ENCODE data around the gene TRIM36.

The TRIM36 gene

DNA sequence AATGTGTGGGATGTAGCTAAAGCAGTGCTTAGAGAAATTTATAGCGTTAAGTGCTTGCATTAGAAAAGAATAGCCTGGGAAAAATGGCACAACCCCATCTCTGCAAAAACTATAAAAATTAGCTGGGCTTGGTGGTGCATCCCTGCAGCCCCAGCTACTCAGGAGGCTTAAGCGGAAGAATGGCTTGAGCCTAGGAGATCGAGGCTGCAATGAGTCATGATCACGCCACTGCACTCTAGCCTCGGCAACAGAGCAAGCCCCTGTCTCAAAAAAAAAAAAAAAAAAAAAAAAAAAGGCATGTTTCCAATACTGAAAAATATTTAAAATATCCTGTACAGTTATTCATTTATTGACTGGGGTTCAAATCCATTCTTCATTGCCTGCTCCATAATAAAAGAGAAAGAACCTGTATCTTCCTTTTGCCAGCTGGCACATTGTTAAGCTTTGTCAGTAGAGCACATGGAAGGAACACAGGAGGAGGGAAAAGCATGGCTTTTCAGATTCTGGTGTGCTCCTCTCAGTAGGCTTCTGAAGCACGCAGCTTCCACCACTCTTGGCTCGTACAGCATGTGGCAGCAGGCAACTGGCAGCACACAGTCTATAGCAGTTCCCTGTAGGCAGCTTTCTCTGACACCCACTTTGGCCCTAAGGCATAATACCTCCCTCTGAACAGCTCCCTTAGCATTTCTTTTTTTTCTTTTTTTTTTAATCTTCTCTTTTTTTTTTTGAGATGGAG lies 73.5 kb downstream of the TRIM36 start:
- TF ChIP-seq POLR2AphosphoS5 (IDR thresholded peaks at IDR 0.05; ENCODE audit: low read depth, low read length) (no peak), TAF1 (IDR thresholded peaks at IDR 0.05; ENCODE audit: borderline replicate concordance, insufficient read depth, low read length) (no peak), SIN3A (IDR thresholded peaks at IDR 0.05; ENCODE audit: borderline replicate concordance, insufficient read depth, low read length) (no peak), FOXP2 (optimal IDR thresholded peaks at IDR 0.05; ENCODE audit: borderline replicate concordance, extremely low read depth, extremely low read length, insufficient read depth) (no peak)
- TF ChIP-seq, protein P1, sequence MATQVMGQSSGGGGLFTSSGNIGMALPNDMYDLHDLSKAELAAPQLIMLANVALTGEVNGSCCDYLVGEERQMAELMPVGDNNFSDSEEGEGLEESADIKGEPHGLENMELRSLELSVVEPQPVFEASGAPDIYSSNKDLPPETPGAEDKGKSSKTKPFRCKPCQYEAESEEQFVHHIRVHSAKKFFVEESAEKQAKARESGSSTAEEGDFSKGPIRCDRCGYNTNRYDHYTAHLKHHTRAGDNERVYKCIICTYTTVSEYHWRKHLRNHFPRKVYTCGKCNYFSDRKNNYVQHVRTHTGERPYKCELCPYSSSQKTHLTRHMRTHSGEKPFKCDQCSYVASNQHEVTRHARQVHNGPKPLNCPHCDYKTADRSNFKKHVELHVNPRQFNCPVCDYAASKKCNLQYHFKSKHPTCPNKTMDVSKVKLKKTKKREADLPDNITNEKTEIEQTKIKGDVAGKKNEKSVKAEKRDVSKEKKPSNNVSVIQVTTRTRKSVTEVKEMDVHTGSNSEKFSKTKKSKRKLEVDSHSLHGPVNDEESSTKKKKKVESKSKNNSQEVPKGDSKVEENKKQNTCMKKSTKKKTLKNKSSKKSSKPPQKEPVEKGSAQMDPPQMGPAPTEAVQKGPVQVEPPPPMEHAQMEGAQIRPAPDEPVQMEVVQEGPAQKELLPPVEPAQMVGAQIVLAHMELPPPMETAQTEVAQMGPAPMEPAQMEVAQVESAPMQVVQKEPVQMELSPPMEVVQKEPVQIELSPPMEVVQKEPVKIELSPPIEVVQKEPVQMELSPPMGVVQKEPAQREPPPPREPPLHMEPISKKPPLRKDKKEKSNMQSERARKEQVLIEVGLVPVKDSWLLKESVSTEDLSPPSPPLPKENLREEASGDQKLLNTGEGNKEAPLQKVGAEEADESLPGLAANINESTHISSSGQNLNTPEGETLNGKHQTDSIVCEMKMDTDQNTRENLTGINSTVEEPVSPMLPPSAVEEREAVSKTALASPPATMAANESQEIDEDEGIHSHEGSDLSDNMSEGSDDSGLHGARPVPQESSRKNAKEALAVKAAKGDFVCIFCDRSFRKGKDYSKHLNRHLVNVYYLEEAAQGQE (IDR thresholded peaks at IDR 0.05; ENCODE audit: insufficient read depth in 1 of 2, low read depth in 2 of 2, low read length in 2 of 2) = no peak

- no peak for TF ChIP-seq TAF1 (IDR thresholded peaks at IDR 0.05; ENCODE audit: borderline replicate concordance, insufficient read depth, low read length)
- TF ChIP-seq, protein P1 (IDR thresholded peaks at IDR 0.05; ENCODE audit: insufficient read depth in 1 of 2, low read depth in 2 of 2, low read length in 2 of 2) = no peak
- no peak for TF ChIP-seq POLR2AphosphoS5 (IDR thresholded peaks at IDR 0.05; ENCODE audit: low read depth, low read length)
- TF ChIP-seq FOXP2 (optimal IDR thresholded peaks at IDR 0.05; ENCODE audit: borderline replicate concordance, extremely low read depth, extremely low read length, insufficient read depth) = no peak
- no peak for TF ChIP-seq SIN3A (IDR thresholded peaks at IDR 0.05; ENCODE audit: borderline replicate concordance, insufficient read depth, low read length)
Observed at GRCh38 chr5:115087951-115088350, 81.8 kb downstream of the TRIM36 start.

- TF ChIP-seq, protein P1 (IDR thresholded peaks at IDR 0.05; ENCODE audit: insufficient read depth in 1 of 2, low read depth in 2 of 2, low read length in 2 of 2) = no peak
- TF ChIP-seq POLR2AphosphoS5 (IDR thresholded peaks at IDR 0.05; ENCODE audit: low read depth, low read length) = no peak
- TF ChIP-seq TAF1 (IDR thresholded peaks at IDR 0.05; ENCODE audit: borderline replicate concordance, insufficient read depth, low read length) = no peak
- no peak for TF ChIP-seq SIN3A (IDR thresholded peaks at IDR 0.05; ENCODE audit: borderline replicate concordance, insufficient read depth, low read length)
- TF ChIP-seq FOXP2 (optimal IDR thresholded peaks at IDR 0.05; ENCODE audit: borderline replicate concordance, extremely low read depth, extremely low read length, insufficient read depth) = no peak
Observed at GRCh38 chr5:115086473-115086872, 83.2 kb downstream of the TRIM36 start.

GRCh38 chr5:115084246-115084793 lies 85.4 kb downstream of the TRIM36 start:
- TF ChIP-seq TAF1 (IDR thresholded peaks at IDR 0.05; ENCODE audit: borderline replicate concordance, insufficient read depth, low read length) (no peak), FOXP2 (optimal IDR thresholded peaks at IDR 0.05; ENCODE audit: borderline replicate concordance, extremely low read depth, extremely low read length, insufficient read depth) (no peak), POLR2AphosphoS5 (IDR thresholded peaks at IDR 0.05; ENCODE audit: low read depth, low read length) (no peak), SIN3A (IDR thresholded peaks at IDR 0.05; ENCODE audit: borderline replicate concordance, insufficient read depth, low read length) (no peak)
- TF ChIP-seq, protein P1 (IDR thresholded peaks at IDR 0.05; ENCODE audit: insufficient read depth in 1 of 2, low read depth in 2 of 2, low read length in 2 of 2) = no peak
